CD8-positive, alpha-beta memory T cell (primary cell): ENCODE measurements around the gene PRKAB1. TPM values are rescaled to one million over a fixed set of nuclear protein-coding genes. Genes with fewer than 3 reads are reported as not detected.

Experiments used
- CTCF ChIA-PET: fragments of 350-600 bp; sonication (Branson Sonifier 250); formaldehyde crosslinking; loops from one replicate; lab custom pipeline; 2021; ENCODE audit warnings: antibody characterized with exemption; lab: Charles Lee
- POLR2A ChIA-PET: fragments of 350-600 bp; sonication (Branson Sonifier 250); formaldehyde crosslinking; loops from one replicate; lab custom pipeline; 2021; ENCODE audit warnings: antibody characterized with exemption; lab: Charles Lee
- DNase-seq, 5 donors: peaks; one replicate each; pipeline versions ENCODE4 v3.0.0 to v3.0.0-alpha.2; 2020 to 2022; ENCODE audit warnings: mixed read lengths in 1 of 5
- H3K27ac ChIP-seq: one replicate; pipeline ENCODE4 v1.7.0; 2013; ENCODE audit warnings: low read depth, mild to moderate bottlenecking, low read length, moderate library complexity
- H3K27me3 ChIP-seq: 2 replicates; pipeline ENCODE4 v1.7.0; 2013; ENCODE audit warnings: low read length, mild to moderate bottlenecking; ENCODE audit not compliant: insufficient read depth, poor library complexity, severe bottlenecking
- H3K36me3 ChIP-seq: 2 replicates; pipeline ENCODE4 v1.7.0; 2013; ENCODE audit warnings: mild to moderate bottlenecking, low read length, moderate library complexity; ENCODE audit not compliant: insufficient read depth
- H3K4me1 ChIP-seq: 2 replicates; pipeline ENCODE4 v1.7.0; 2013; ENCODE audit warnings: mild to moderate bottlenecking, low read length, moderate library complexity; ENCODE audit not compliant: insufficient read depth
- H3K4me3 ChIP-seq: 2 replicates; pipeline ENCODE4 v1.7.0; 2013; ENCODE audit warnings: mild to moderate bottlenecking, low read length
- H3K9me3 ChIP-seq: 2 replicates; pipeline ENCODE4 v1.7.0; 2013; ENCODE audit warnings: mild to moderate bottlenecking, low read length
- H3K27ac Mint-ChIP-seq, 8 donors: one replicate each; pipeline ENCODE4 v1.8.0; 2020 to 2021; ENCODE audit warnings: mixed read lengths in 8 of 8, mild to moderate bottlenecking in 6 of 8, inconsistent platforms in 3 of 8, moderate library complexity in 3 of 8
- H3K27me3 Mint-ChIP-seq, 2 donors: one replicate each; pipeline ENCODE4 v1.8.0; 2020 to 2021; ENCODE audit warnings: mixed read lengths in 2 of 2, mild to moderate bottlenecking in 1 of 2, moderate library complexity in 1 of 2
- H3K36me3 Mint-ChIP-seq, 3 donors: one replicate each; pipeline ENCODE4 v1.8.0; 2020 to 2021; ENCODE audit warnings: mixed read lengths in 3 of 3, inconsistent platforms in 1 of 3, mild to moderate bottlenecking in 1 of 3
- H3K4me1 Mint-ChIP-seq, 3 donors: one replicate each; pipeline ENCODE4 v1.8.0; 2020 to 2021; ENCODE audit warnings: mixed read lengths in 3 of 3, inconsistent platforms in 1 of 3, mild to moderate bottlenecking in 1 of 3
- H3K4me3 Mint-ChIP-seq, 7 donors: one replicate each; pipeline ENCODE4 v1.8.0; 2020 to 2021; ENCODE audit warnings: mixed read lengths in 7 of 7, mild to moderate bottlenecking in 6 of 7, moderate library complexity in 4 of 7, inconsistent platforms in 2 of 7
- H3K9me3 Mint-ChIP-seq, 5 donors: one replicate each; pipeline ENCODE4 v1.8.0; 2020 to 2022; ENCODE audit warnings: mixed read lengths in 5 of 5, mild to moderate bottlenecking in 3 of 5, moderate library complexity in 2 of 5, inconsistent platforms in 1 of 5
- polyA plus RNA-seq: library from polyadenylated mRNA; unstranded; fragments of 300-500 nt; fragmentation: Illumina TruSeq; gene quantifications from one replicate; pipeline ENCODE4 v1.2.3, GENCODE V29; 2021
- total RNA-seq, 2 experiments: library from RNA; stranded (reverse); gene quantifications; one replicate each; pipeline ENCODE4 v1.2.3, GENCODE V29; 2021

Gene PRKAB1
- total and polyA plus RNA-seq, 3 experiments from 2014 or later = 27.2 to 32.0 (median 30.8) TPM

DNA sequence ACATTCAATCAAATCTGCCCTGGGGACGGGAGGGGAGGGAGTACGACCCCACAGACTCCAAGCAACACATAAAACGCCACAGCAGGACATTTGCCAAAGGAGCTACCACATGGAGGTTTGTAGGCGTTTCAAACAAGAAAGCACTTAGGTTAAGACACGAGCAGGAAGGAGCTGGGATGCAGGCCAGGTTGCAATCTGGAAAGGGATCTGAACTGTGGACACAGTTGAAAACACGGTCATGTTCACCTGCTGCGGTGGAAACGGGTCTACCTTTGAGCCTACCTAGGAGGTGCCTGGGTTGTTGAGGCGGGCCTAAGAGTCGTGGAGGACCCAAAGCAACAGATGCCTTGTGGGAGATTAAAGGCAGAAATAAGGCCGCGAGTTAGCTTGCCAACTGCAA, 18.4 kb downstream of the PRKAB1 start:
- H3K27ac Mint-ChIP-seq = no peak overlapping the region
- CTCF ChIA-PET = no interaction called here

DNA sequence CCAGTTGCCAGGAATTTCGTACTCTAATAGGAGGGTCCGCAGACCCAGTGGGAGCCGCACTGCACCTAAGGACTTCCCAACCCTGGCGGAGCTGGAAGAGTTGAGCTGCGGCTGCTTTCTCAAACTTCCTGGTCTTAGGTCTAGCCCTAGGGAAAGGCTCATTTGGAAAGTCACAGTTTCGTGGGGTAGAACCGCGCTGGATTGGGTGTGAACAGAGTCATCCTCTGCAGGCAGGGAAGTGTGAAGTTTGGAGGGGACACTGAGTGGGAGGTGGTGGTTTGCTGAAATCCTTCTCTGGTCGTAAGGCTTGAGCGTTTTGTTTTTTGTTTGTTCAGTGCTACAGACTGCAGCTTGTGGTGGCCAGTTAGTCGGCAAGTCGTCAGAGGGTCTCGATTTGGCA, 18.8 kb downstream of the PRKAB1 start:
- peak overlapping the region in 1 of 8 donors; percentile 26 for H3K27ac Mint-ChIP-seq
- H3K4me1 ChIP-seq = no peaks in the 10 kb centered on the region
- DNase-seq = no peak
- no peaks in the 10 kb centered on the region for H3K27me3 Mint-ChIP-seq
- H3K9me3 Mint-ChIP-seq = no peaks in the 10 kb centered on the region
- peaks cover 6 to 11% (median 7%) of the 10 kb centered on the region in 3 donors for H3K4me1 Mint-ChIP-seq
- H3K36me3 ChIP-seq = no peaks in the 10 kb centered on the region
- H3K9me3 ChIP-seq = no peaks in the 10 kb centered on the region
- H3K27ac ChIP-seq = no peak overlapping the region
- H3K27me3 ChIP-seq = no peaks in the 10 kb centered on the region
- peaks cover 0 to 7% (median 0%) of the 10 kb centered on the region in 3 donors for H3K36me3 Mint-ChIP-seq
- no peak overlapping the region for H3K4me3 ChIP-seq
- no peak overlapping the region for H3K4me3 Mint-ChIP-seq
- POLR2A ChIA-PET = no interaction called here
- CTCF ChIA-PET = no interaction called here

More for the DNA sequence above, 18.4 kb downstream of the PRKAB1 start:
- no peak overlapping the region for H3K4me3 Mint-ChIP-seq
- POLR2A ChIA-PET = no interaction called here
- H3K27me3 Mint-ChIP-seq = no peaks in the 10 kb centered on the region
- Histone ChIP-seq H3K27me3 (no peaks in the 10 kb centered on the region), H3K4me3 (no peak overlapping the region), H3K36me3 (no peaks in the 10 kb centered on the region), H3K9me3 (no peaks in the 10 kb centered on the region), H3K4me1 (no peaks in the 10 kb centered on the region), H3K27ac (no peak overlapping the region)
- H3K36me3 Mint-ChIP-seq = peaks cover 0 to 9% (median 0%) of the 10 kb centered on the region in 3 donors
- no peaks in the 10 kb centered on the region for H3K9me3 Mint-ChIP-seq
- peaks cover 6 to 11% (median 7%) of the 10 kb centered on the region in 3 donors for H3K4me1 Mint-ChIP-seq
- DNase-seq = no peak

DNA sequence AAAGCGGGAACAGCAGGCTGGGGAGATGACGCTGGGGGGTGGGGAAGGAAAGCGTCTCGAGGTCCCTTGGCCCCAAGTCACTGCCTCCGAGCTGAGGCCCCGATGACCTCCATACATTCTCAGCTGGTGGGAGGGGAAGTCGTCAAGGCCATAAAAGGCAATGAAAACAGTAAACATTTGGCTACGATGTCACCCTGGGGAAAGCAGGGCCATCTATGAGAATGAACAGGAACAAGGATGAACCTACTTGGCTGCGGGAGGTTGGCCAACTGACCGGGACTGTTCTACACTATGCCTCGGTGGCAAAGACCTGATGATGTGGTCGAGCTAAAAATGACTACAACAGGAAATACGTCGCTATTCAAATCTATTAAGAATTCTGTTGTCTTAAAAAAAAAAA, 19.5 kb downstream of the PRKAB1 start:
- H3K4me1 ChIP-seq = no peaks in the 10 kb centered on the region
- Mint-ChIP-seq H3K36me3 (peaks cover 0 to 4% (median 0%) of the 10 kb centered on the region in 3 donors), H3K4me1 (peaks cover 5 to 6% (median 5%) of the 10 kb centered on the region in 3 donors), H3K27ac (no peak overlapping the region), H3K9me3 (no peaks in the 10 kb centered on the region), H3K4me3 (no peak overlapping the region), H3K27me3 (no peaks in the 10 kb centered on the region)
- H3K36me3 ChIP-seq = no peaks in the 10 kb centered on the region
- H3K27me3 ChIP-seq = no peaks in the 10 kb centered on the region
- no peak for DNase-seq
- ChIA-PET POLR2A (no interaction called here), CTCF (no interaction called here)
- H3K27ac ChIP-seq = no peak overlapping the region
- no peak overlapping the region for H3K4me3 ChIP-seq
- H3K9me3 ChIP-seq = no peaks in the 10 kb centered on the region

DNA sequence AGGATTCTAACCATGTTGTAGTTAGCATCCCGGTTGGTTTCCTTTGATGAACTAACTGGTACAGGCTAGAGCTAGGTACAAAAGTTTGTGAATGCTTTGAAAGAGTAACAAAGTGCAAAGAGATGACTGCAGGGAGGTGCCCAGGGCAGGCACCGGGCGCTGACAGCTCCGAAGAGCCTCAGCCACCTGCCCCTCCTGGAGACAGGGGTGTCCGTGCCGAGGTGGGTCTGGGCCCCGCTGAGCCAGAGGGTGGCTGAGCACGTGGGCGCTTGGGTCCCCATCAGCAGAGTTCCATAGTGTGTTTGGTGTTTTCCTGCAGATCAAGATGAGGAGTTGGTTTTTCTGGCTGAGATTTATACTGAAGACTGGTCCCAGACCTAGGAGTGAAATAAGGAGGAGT, 19.9 kb downstream of the PRKAB1 start:
- no peak for DNase-seq
- Histone ChIP-seq H3K27me3 (no peaks in the 10 kb centered on the region), H3K27ac (no peak overlapping the region), H3K36me3 (no peaks in the 10 kb centered on the region), H3K4me3 (no peak overlapping the region), H3K9me3 (no peaks in the 10 kb centered on the region), H3K4me1 (no peaks in the 10 kb centered on the region)
- H3K9me3 Mint-ChIP-seq = no peaks in the 10 kb centered on the region
- no peak overlapping the region for H3K4me3 Mint-ChIP-seq
- no peaks in the 10 kb centered on the region for H3K27me3 Mint-ChIP-seq
- ChIA-PET POLR2A (no interaction called here), CTCF (no interaction called here)
- H3K4me1 Mint-ChIP-seq = peaks cover under 1 to 2% (median 2%) of the 10 kb centered on the region in 3 donors
- no peaks in the 10 kb centered on the region for H3K36me3 Mint-ChIP-seq
- H3K27ac Mint-ChIP-seq = no peak overlapping the region

DNA sequence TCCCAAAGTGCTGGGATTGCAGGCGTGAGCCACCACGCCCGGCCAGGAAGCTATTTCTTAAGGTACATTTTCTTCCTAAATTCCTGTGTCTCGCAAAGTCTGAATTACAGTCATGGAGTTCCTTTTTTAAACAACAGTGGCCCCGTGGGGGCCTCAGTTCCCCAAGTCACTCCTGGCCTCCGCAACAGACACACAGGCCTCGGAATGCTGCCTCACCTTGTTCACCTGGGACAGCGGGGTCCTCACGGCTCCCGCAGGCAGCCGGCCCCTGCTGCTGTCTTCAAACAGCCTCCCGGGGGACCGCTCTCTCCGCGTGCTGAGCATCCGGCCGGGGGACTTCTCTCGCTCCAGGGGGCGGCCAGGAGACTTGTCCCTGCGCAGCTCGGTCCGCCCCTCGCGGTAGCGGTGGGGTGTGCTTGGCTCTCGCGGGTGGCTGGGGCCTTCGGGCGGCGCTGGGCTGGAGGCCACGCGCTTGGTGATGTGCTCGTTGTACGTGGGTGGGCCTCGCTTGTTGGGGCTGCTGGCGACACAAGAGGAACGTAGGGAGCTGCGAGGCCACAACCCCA, 22.1 kb downstream of the PRKAB1 start:
- ChIA-PET CTCF (no interaction called here), POLR2A (no interaction called here)
- no peak overlapping the region for H3K4me3 Mint-ChIP-seq
- no peak overlapping the region for H3K27ac Mint-ChIP-seq
- H3K4me3 ChIP-seq = no peak overlapping the region
- H3K4me1 Mint-ChIP-seq = no peaks in the 10 kb centered on the region
- no peaks in the 10 kb centered on the region for H3K9me3 ChIP-seq
- H3K36me3 ChIP-seq = no peaks in the 10 kb centered on the region
- no peaks in the 10 kb centered on the region for H3K27me3 ChIP-seq
- no peak overlapping the region for H3K27ac ChIP-seq
- H3K4me1 ChIP-seq = no peaks in the 10 kb centered on the region
- DNase-seq = no peak
- no peaks in the 10 kb centered on the region for H3K9me3 Mint-ChIP-seq
- no peaks in the 10 kb centered on the region for H3K27me3 Mint-ChIP-seq
- H3K36me3 Mint-ChIP-seq = no peaks in the 10 kb centered on the region

DNA sequence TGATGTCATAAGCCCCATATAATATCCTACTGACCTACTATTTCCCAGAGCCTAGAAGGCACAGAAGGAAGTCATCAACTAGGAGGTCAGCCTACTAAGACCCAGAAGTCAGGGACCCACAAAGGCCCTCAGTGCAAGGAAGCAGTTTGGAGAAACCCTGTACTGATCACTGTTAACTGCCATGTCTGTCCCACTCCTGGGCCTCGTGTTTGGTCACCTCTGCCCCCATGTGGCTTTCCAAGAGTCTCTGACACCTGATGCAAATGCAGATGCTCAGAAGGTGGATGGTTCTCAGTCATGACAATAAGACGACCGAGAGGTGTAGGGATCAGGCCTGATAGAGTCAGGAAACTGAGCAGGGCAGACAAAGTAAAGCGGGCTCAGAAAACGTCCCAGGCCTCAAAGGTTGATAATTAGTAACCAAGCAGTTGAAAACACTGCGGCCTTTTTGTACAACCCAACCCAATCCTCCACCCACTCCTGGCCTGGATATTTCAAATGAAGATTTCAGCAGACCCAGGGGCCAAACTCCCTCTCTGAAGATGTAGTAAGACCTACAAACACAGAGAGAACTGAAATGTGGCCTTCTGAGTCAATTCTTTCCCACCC, 23.4 kb downstream of the PRKAB1 start:
- H3K27ac ChIP-seq = no peak overlapping the region
- no peaks in the 10 kb centered on the region for H3K4me1 ChIP-seq
- H3K36me3 ChIP-seq = no peaks in the 10 kb centered on the region
- H3K36me3 Mint-ChIP-seq = no peaks in the 10 kb centered on the region
- no peaks in the 10 kb centered on the region for H3K27me3 ChIP-seq
- H3K9me3 ChIP-seq = no peaks in the 10 kb centered on the region
- no peak for DNase-seq
- no peak overlapping the region for H3K27ac Mint-ChIP-seq
- no peaks in the 10 kb centered on the region for H3K9me3 Mint-ChIP-seq
- no peaks in the 10 kb centered on the region for H3K4me1 Mint-ChIP-seq
- POLR2A ChIA-PET = no interaction called here
- no peak overlapping the region for H3K4me3 Mint-ChIP-seq
- CTCF ChIA-PET = no interaction called here
- H3K4me3 ChIP-seq = no peak overlapping the region
- H3K27me3 Mint-ChIP-seq = no peaks in the 10 kb centered on the region

DNA sequence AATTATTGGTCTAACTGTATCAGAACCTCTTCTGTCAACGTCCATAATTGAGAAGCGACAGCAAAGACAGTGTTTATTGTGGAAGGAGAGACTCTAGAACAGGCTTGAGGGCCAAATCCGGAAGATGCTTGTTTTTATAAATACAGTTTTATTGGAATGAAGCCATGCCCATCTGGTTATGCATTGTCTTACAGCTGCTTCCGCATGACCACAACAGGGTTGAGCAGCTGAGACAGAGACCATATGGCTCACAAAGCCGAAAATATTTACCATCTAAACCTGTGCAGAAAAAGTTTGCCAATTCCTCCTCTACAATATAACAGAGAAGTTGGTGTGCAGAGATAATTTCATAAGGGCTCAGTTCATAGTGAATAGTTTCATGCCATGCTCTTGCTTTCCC, 24.5 kb downstream of the PRKAB1 start:
- ChIA-PET CTCF (no interaction called here), POLR2A (no interaction called here)
- Mint-ChIP-seq H3K9me3 (no peaks in the 10 kb centered on the region), H3K36me3 (no peaks in the 10 kb centered on the region), H3K4me3 (no peak overlapping the region), H3K4me1 (no peaks in the 10 kb centered on the region), H3K27ac (no peak overlapping the region), H3K27me3 (no peaks in the 10 kb centered on the region)
- Histone ChIP-seq H3K4me3 (no peak overlapping the region), H3K27ac (no peak overlapping the region), H3K27me3 (no peaks in the 10 kb centered on the region), H3K36me3 (no peaks in the 10 kb centered on the region), H3K4me1 (no peaks in the 10 kb centered on the region), H3K9me3 (no peaks in the 10 kb centered on the region)
- no peak for DNase-seq

DNA sequence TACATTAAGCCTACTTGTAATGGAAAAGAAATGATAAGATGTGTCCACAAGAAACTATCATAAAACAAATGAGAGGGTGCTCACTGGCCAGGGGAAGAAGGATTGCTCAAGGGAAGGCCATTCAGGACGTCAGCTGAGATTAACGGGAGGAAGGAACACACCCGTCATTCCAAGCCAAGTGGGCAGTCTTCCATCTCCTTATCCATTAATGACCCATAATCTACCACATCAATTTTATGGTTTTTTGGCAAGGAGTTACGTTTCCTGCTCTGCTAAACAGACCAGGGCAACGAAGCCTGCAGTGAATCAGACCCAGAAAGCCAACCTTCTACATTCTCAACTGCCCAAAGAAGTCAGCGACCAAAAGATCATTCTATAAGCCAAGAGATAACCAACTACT, 25.1 kb downstream of the PRKAB1 start:
- no peaks in the 10 kb centered on the region for H3K36me3 Mint-ChIP-seq
- H3K9me3 Mint-ChIP-seq = no peaks in the 10 kb centered on the region
- H3K27ac ChIP-seq = no peak overlapping the region
- H3K27ac Mint-ChIP-seq = peak overlapping the region in 1 of 8 donors; percentile 56
- DNase-seq = no peak
- H3K4me1 ChIP-seq = no peaks in the 10 kb centered on the region
- no peaks in the 10 kb centered on the region for H3K9me3 ChIP-seq
- CTCF ChIA-PET = no interaction called here
- no peak overlapping the region for H3K4me3 Mint-ChIP-seq
- no peaks in the 10 kb centered on the region for H3K4me1 Mint-ChIP-seq
- no peaks in the 10 kb centered on the region for H3K27me3 ChIP-seq
- POLR2A ChIA-PET = no interaction called here
- H3K36me3 ChIP-seq = no peaks in the 10 kb centered on the region
- H3K4me3 ChIP-seq = no peak overlapping the region
- no peaks in the 10 kb centered on the region for H3K27me3 Mint-ChIP-seq
